Adrenal gland (tissue), 5 donors: ENCODE results near the gene KIF1A.

Experiments
- POLR2A ChIP-seq, 2 donors: fragments of 450-650 bp; IDR thresholded peaks; one replicate each; pipeline ENCODE4 v1.6.1; 2017; ENCODE audit warnings: antibody characterized with exemption in 2 of 2, mild to moderate bottlenecking in 2 of 2, moderate library complexity in 1 of 2
- TF ChIP-seq, protein P1 (sequence below), 6 experiments: fragments of 450-650 bp in 4 of 6; fragments of 200-600 bp in 2 of 6; sonication (generic) in 1 of 6; IDR thresholded peaks; 1 replicate in 5 of 6; 2 replicates in 1 of 6; pipeline versions ENCODE4 v1.5.1 to v1.8.0; 2016 to 2021; ENCODE audit warnings: antibody characterized with exemption in 6 of 6, mild to moderate bottlenecking in 2 of 6, moderate library complexity in 1 of 6
- donor health status: DM: no; HTN: no; CAD: no.

DNA sequence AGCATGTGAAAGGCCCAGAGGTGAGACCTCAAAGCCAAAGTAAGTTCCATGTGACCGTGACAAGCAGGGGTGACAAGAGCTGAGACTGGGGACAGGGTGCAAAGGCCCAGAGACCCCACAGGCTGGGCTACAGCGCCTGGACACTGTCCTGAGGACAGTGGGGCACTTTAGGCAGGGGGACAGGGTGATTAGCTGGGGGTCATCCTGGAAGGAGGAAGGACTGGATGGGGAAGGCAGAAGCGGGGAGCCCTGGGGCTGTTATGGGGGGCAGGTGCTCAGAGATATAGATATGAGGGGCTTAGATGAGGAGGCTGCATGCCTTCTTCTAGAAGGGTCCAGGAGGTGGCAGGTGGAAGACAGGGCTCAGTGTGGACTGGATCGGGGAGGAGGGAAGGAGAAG, 31.5 kb downstream of the KIF1A start:
- TF ChIP-seq, protein P1, sequence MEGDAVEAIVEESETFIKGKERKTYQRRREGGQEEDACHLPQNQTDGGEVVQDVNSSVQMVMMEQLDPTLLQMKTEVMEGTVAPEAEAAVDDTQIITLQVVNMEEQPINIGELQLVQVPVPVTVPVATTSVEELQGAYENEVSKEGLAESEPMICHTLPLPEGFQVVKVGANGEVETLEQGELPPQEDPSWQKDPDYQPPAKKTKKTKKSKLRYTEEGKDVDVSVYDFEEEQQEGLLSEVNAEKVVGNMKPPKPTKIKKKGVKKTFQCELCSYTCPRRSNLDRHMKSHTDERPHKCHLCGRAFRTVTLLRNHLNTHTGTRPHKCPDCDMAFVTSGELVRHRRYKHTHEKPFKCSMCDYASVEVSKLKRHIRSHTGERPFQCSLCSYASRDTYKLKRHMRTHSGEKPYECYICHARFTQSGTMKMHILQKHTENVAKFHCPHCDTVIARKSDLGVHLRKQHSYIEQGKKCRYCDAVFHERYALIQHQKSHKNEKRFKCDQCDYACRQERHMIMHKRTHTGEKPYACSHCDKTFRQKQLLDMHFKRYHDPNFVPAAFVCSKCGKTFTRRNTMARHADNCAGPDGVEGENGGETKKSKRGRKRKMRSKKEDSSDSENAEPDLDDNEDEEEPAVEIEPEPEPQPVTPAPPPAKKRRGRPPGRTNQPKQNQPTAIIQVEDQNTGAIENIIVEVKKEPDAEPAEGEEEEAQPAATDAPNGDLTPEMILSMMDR (IDR thresholded peaks at IDR 0.05): no peak
- no peak for TF ChIP-seq POLR2A (IDR thresholded peaks at IDR 0.05)
